GM20000 (cell line): ENCODE measurements around the gene LMNTD2.

Experiments
- DNase-seq: peaks from one replicate; pipeline ENCODE4 v3.0.0; 2012; ENCODE audit warnings: low spot score
- TF ChIP-seq, protein P1 (sequence below): IDR thresholded peaks from 2 replicates; pipeline ENCODE4 v1.5.1; 2012; ENCODE audit warnings: mild to moderate bottlenecking, control low read depth; ENCODE audit errors: extremely low read depth, missing control alignments

Gene LMNTD2

DNA sequence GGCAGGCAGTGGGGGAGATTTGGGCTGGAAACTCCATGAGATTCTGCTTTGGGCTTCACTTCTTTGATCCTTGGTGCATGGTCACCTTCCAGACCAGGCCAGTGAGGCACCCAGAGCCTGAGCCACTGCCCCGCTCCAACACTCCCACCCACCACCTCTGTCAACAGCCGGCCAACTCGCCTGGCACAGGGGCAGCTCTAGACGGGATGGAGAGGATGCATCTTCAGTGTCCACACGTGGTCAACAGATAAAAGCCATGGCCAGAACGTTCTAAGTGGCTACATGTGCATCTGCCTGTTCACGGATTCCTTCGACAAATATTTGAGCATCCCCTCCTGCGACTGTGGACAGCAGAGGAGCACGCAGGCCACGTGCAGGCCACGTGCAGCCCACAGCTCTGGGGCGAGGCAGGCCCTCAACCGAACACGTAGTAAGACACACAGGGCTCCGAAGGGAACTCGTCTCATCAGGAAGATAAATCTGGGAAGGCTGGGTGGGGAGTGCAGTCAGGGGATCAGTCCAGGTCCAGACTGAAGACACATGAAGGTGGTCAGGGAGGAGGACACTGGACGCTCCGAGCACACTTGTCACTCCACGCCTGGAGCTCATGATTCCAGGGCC lies 22.0 kb downstream of the LMNTD2 start:
- TF ChIP-seq, protein P1, sequence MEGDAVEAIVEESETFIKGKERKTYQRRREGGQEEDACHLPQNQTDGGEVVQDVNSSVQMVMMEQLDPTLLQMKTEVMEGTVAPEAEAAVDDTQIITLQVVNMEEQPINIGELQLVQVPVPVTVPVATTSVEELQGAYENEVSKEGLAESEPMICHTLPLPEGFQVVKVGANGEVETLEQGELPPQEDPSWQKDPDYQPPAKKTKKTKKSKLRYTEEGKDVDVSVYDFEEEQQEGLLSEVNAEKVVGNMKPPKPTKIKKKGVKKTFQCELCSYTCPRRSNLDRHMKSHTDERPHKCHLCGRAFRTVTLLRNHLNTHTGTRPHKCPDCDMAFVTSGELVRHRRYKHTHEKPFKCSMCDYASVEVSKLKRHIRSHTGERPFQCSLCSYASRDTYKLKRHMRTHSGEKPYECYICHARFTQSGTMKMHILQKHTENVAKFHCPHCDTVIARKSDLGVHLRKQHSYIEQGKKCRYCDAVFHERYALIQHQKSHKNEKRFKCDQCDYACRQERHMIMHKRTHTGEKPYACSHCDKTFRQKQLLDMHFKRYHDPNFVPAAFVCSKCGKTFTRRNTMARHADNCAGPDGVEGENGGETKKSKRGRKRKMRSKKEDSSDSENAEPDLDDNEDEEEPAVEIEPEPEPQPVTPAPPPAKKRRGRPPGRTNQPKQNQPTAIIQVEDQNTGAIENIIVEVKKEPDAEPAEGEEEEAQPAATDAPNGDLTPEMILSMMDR, result no peak
- DNase-seq, result no peak

DNA sequence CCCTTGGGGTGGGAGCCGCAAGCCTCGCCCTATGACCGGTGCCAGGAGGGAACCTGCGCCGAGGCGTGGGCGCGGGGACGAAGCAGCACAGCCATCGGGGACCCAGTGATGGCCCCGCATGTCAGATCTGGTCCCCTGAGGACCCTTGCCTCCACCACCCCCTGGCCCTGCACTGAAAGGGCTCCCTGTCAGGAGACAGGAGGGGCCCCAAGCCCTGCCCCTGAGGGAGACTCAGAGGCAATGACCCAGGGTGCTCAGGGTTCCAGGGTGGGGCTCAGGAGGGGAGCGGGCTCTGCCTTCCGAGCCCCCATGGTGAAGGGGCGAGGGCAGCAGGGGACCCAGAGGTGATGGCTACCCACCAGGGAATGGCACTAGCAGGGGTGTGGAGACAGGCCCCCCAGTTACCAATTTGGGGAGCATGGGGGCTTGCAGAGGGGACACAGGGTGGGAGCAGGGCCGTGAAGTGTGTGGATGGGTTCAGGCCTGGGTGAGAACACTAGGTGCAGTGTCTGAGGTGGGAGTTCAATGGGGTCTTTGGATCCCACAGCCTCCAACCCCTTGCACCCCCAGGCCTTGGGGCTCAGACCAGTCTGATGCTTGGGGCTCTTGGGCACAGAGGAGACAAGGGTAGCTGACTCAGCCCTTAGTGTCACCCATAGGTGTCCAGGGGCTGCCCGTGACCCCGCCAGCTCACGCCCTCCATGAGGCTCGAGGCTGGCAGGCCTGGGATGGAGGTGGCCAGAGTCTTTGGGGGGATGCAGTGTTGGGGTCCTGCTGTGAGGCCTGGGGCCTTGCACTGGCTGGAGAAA lies 22.7 kb downstream of the LMNTD2 start:
- TF ChIP-seq, protein P1, result no peak

DNA sequence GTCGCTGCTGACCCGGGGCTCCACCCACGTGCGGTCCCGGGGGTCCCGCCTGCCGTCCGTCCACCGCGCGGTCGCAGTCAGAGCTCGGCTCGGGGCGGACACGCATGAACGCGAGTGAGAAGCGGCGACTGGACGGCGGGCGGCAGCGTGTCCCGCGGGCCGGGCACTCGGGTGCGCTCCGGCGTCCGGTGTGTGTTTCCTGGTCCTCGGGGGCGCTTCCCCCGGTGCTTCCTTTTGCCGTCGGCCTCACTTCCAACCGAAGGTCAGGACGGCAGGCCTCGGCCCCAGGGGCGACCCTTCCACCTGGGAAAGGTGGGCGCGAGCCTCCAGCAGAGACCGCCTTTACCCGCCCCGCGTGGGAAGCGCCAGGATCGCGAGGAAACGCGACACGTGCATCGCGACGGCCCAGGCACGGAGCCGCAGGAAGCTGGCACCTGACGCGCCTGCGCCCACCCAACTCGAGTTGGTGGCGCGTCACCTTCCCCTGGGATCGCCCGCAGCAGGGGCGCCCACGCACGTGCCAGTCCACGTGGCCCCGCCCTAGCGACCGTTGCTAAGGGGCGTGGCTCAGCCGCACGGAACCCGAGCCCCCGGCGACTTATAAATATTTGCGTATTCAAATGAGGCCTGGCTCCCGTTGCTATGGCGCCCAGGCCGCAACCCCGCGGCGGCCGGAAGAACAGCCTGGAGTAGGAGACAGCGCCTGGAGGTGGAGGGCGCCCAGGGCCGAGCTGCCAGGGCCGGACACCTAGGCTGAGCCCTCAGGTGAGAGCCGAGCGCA lies 23.5 kb downstream of the LMNTD2 start, which contains the start of gene LRRC56:
LRRC56 (plus strand) TSS at position 687 of the 781 bp plus-strand sequence. CDS start 3,158 bp downstream, outside the sequence.
- DNase-seq, result peak; percentile 98
- TF ChIP-seq, protein P1, result no peak

More for the DNA sequence above, 22.7 kb downstream of the LMNTD2 start:
- DNase-seq, result no peak

DNA sequence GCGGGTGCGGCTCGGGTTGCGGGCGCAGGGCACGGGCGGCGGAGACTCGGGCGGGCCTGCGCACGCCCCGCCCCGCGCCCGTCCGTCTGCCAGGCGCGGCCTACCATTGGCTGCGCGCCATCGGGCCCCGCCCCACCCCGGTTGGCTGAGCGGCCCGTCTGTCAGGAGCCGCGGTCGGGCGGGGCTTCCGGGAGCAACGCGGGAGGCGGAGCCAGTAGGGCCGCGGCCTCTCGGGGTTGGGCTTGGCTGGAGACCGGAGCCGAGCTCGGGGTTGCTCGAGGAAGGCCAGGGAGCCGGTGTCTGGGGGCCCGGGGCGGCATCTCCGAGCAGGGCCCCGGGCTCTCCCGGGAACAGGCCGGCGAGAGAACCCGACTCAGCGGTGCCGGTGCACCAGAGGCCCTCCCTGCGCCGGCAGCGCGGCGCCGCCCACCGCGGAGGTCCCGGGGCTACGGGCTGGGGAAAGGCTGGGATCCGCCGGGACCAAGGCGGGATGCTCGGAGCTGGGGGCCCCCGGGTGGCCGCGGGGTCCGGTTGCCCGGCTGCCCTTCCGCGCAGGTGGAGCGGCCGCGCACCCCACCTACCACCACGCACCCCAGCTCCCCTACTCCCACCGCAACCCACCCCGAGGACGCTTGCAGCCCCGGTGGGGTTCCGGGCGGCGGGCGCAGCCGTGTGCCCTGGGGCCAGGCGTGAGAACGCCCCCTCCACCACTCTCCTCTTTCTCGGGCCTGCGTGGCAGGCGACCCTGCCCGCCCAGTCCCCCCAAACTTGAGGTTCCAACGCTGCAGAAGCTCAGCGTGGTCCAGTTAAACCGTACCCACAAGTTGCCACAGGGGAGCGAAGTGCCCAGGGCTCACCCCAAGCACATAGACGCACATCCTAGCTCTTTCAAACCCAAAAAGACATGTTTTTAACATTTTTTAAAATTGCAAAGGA lies 24.8 kb downstream of the LMNTD2 start, which contains the start of gene HRAS:
HRAS (minus strand) TSS at position 58 of the 936 bp plus-strand sequence.
- TF ChIP-seq, protein P1, result no peak
- peak; percentile 100 for DNase-seq

DNA sequence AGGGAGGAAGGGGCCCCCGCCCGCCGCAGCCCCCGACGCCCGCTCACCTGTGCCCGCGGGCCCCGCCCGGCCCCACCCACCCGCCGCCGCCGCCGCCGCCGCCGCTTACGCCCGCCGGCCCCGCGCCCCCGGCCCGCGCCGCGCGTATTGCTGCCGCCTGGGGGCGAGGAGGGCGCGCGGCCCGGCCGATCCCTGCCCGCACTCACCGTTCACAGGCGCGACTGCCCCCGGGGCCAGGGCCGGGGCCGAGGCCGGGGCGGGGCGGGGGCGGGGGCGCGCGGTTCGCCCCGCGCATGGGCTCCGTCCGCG lies 25.4 kb downstream of the LMNTD2 start:
- TF ChIP-seq, protein P1, result peak; percentile 2
- DNase-seq, result no peak

DNA sequence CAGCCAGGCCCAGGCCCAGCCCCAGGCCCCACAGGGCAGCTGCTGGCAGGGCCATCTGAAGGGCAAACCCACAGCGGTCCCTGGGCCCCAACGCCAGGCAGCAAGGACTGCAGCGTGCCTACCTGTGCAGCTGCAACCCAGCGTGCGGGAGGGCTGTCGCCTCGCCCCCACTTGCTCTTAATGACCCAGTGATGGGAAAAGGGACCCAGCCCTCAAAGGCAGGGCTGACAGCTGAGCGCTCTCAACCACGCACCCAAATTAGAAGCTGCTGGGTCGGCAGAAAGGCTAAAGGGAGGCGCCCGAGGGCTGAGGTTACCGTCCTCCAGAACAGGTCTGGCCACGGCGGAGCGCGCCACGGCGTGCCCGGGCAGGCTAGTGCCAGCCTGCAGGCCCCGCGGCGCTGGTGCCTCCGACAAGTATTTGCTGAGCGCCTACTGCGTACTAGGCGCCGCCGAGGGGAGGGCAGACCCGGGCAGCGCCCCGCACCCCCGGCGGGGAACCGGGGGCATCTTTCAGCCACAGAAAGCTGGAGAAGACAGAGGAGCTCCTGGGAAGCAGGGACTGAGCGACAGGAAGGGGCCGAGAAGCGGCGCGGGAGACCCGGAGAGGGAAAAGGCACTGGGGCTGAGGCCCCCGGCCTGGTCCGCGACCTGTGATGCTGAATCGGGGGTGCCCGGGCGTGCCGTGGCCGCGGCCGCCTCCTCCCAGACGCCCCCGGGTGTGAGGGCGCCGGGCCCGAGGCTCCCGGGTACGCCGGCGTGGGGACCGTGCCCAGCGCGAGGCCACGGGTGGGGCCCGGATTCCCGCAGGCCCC lies 25.9 kb downstream of the LMNTD2 start:
- DNase-seq, result peak; percentile 64
- TF ChIP-seq, protein P1, result no peak
